SK-N-SH (cell line): ENCODE measurements around the gene RABGAP1L. TPM values are rescaled to one million over a fixed set of nuclear protein-coding genes. Genes with fewer than 3 reads are reported as not detected.

Experiments
- CTCF ChIA-PET: fragments of 300-600, 350-600 bp; formaldehyde crosslinking; extraction: SDS; loops from one replicate; lab custom pipeline; 2021; lab: Yijun Ruan, JAX
- POLR2A ChIA-PET: fragments of 350-600 bp; sonication (Branson Sonifier 250); formaldehyde crosslinking; extraction: SDS; loops from one replicate; lab custom pipeline; 2020; ENCODE audit warnings: antibody characterized with exemption, inconsistent platforms; lab: Yijun Ruan, JAX
- DNase-seq: peaks from one replicate; pipeline ENCODE4 v3.0.0; 2012
- H2AFZ ChIP-seq: fragments of 200-600 bp; sonication (generic); 2 replicates; pipeline ENCODE4 v1.8.1; 2016; ENCODE audit warnings: antibody characterized with exemption, mild to moderate bottlenecking, low read depth
- H3F3A ChIP-seq: fragments of 200-600 bp; sonication (generic); replicated peaks from 2 replicates; pipeline ENCODE3; 2016; ENCODE audit warnings: antibody characterized with exemption, mild to moderate bottlenecking; ENCODE audit not compliant: insufficient read depth
- H3K27ac ChIP-seq, 2 experiments: fragments of 200-500 bp in 1 of 2; fragments of 200-600 bp in 1 of 2; sonication (Bioruptor generic) in 1 of 2; sonication (generic), shearing (Covaris generic) in 1 of 2; 2 replicates each; pipeline versions ENCODE4 v1.5.1 to v1.6.1; 2014 to 2016; ENCODE audit warnings: low read depth in 2 of 2, inconsistent platforms in 1 of 2, low read length in 1 of 2, mild to moderate bottlenecking in 1 of 2, mixed read lengths in 1 of 2
- H3K27me3 ChIP-seq: fragments of 200-600 bp; sonication (generic), shearing (Covaris generic); 2 replicates; pipeline ENCODE4 v1.6.1; 2016; ENCODE audit warnings: mixed run types; ENCODE audit not compliant: insufficient read depth
- H3K36me3 ChIP-seq, 2 experiments: fragments of 200-500 bp in 1 of 2; fragments of 200-600 bp in 1 of 2; sonication (Bioruptor generic) in 1 of 2; sonication (generic) in 1 of 2; replicated peaks in 1 of 2; 2 replicates each; pipeline versions ENCODE3 to v1.5.1; 2014 to 2016; ENCODE audit warnings: low read length in 1 of 2, mild to moderate bottlenecking in 1 of 2; ENCODE audit not compliant: insufficient read depth in 2 of 2, control insufficient read depth in 1 of 2
- H3K4me1 ChIP-seq, 2 experiments: fragments of 200-500 bp in 1 of 2; fragments of 200-600 bp in 1 of 2; sonication (Bioruptor generic) in 1 of 2; sonication (generic), shearing (Covaris generic) in 1 of 2; 2 replicates each; pipeline versions ENCODE4 v1.5.1 to v1.6.1; 2014 to 2016; ENCODE audit warnings: low read depth in 1 of 2, low read length in 1 of 2, mixed run types in 1 of 2; ENCODE audit not compliant: insufficient read depth in 2 of 2, control insufficient read depth in 1 of 2
- H3K4me2 ChIP-seq: fragments of 200-600 bp; sonication (generic), shearing (Covaris generic); 2 replicates; pipeline ENCODE4 v1.6.1; 2017; ENCODE audit warnings: mixed run types
- H3K4me3 ChIP-seq, 2 experiments: fragments of 200-500 bp in 1 of 2; fragments of 200-600 bp in 1 of 2; sonication (Bioruptor generic) in 1 of 2; sonication (generic), shearing (Covaris generic) in 1 of 2; 2 replicates each; pipeline versions ENCODE4 v1.5.1 to v1.8.1; 2014 to 2016; ENCODE audit warnings: low read depth in 2 of 2, inconsistent platforms in 1 of 2, low read length in 1 of 2, mild to moderate bottlenecking in 1 of 2, mixed read lengths in 1 of 2, moderate library complexity in 1 of 2
- H3K79me2 ChIP-seq: fragments of 200-600 bp; sonication (generic); 2 replicates; pipeline ENCODE4 v1.8.1; 2017; ENCODE audit warnings: mild to moderate bottlenecking; ENCODE audit not compliant: insufficient read depth
- H3K9ac ChIP-seq: fragments of 200-600 bp; sonication (generic); 2 replicates; pipeline ENCODE4 v1.6.1; 2017; ENCODE audit warnings: mixed run types
- H3K9me2 ChIP-seq: fragments of 200-600 bp; sonication (generic); 2 replicates; pipeline ENCODE4 v1.6.1; 2017; ENCODE audit warnings: mixed run types
- H3K9me3 ChIP-seq: fragments of 200-600 bp; sonication (generic); 2 replicates; pipeline ENCODE4 v1.6.1; 2017; ENCODE audit warnings: mixed run types, mild to moderate bottlenecking, moderate library complexity
- H4K20me1 ChIP-seq: fragments of 200-600 bp; sonication (generic); 2 replicates; pipeline ENCODE4 v1.6.1; 2017; ENCODE audit warnings: mild to moderate bottlenecking, mixed run types; ENCODE audit not compliant: insufficient read depth
- EP300 ChIP-seq, 2 experiments: IDR thresholded peaks; 2 replicates each; pipeline versions ENCODE4 v1.4.0 to v1.6.1; 2012; ENCODE audit warnings: borderline replicate concordance in 1 of 2, low read depth in 1 of 2, low read length in 1 of 2
- FOXJ3 ChIP-seq: sonication (generic); formaldehyde crosslinking; IDR thresholded peaks from 2 replicates; pipeline ENCODE4 v1.5.1; 2020; ENCODE audit warnings: mild to moderate bottlenecking, missing genetic modification reagents
- GATA2 ChIP-seq: sonication (generic); formaldehyde crosslinking; IDR thresholded peaks from 2 replicates; pipeline ENCODE4 v1.5.0; 2020; ENCODE audit warnings: mild to moderate bottlenecking, missing genetic modification reagents
- MXI1 ChIP-seq: IDR thresholded peaks from 2 replicates; pipeline ENCODE4 v1.6.1; 2012; ENCODE audit warnings: mild to moderate bottlenecking, low read depth, low read length, improper control_type of control experiment
- NFIC ChIP-seq: IDR thresholded peaks from 2 replicates; pipeline ENCODE4 v1.4.0; 2012; ENCODE audit warnings: borderline replicate concordance
- NRF1 ChIP-seq: IDR thresholded peaks from 2 replicates; pipeline ENCODE4 v1.6.1; 2012; ENCODE audit warnings: low read depth, mild to moderate bottlenecking, low read length
- POLR2AphosphoS5 ChIP-seq: IDR thresholded peaks from 2 replicates; pipeline ENCODE4 v1.6.1; 2012; ENCODE audit warnings: low read depth, low read length
- RFX5 ChIP-seq: IDR thresholded peaks from 2 replicates; pipeline ENCODE4 v1.6.1; 2012; ENCODE audit warnings: mild to moderate bottlenecking, improper control_type of control experiment, low read length
- RXRA ChIP-seq: IDR thresholded peaks from 2 replicates; pipeline ENCODE4 v1.4.0; 2012; ENCODE audit warnings: low read depth, mild to moderate bottlenecking, borderline replicate concordance
- SMC3 ChIP-seq: IDR thresholded peaks from 2 replicates; pipeline ENCODE4 v1.6.1; 2012; ENCODE audit warnings: low read depth, low read length, improper control_type of control experiment
- TAF1 ChIP-seq: IDR thresholded peaks from 2 replicates; pipeline ENCODE4 v1.6.1; 2012; ENCODE audit warnings: low read depth, mild to moderate bottlenecking, low read length, moderate library complexity, borderline replicate concordance
- TCF12 ChIP-seq: IDR thresholded peaks from 2 replicates; pipeline ENCODE4 v1.4.0; 2012
- YY1 ChIP-seq: IDR thresholded peaks from 2 replicates; pipeline ENCODE4 v1.4.0; 2012; ENCODE audit warnings: low read depth, mild to moderate bottlenecking
- WGBS: methylation state at CpG from one replicate; pipeline ENCODE4 v1.1.6; 2017; ENCODE audit warnings: low lambda C conversion rate; 5-methylcytosine and 5-hydroxymethylcytosine counted together
- polyA plus RNA-seq, 3 experiments: library from polyadenylated mRNA; depleted of rRNA; stranded (reverse); fragments of >200 nt; gene quantifications; 2 replicates each; pipeline ENCODE4 v1.2.3, GENCODE V29; 2012
- TF ChIP-seq, protein P1 (sequence below): IDR thresholded peaks from 2 replicates; pipeline ENCODE4 v1.4.0; 2012; ENCODE audit warnings: low read depth, borderline replicate concordance
- TF ChIP-seq, protein P2 (sequence below): IDR thresholded peaks from 2 replicates; pipeline ENCODE4 v1.4.0; 2012; ENCODE audit warnings: low read depth, borderline replicate concordance
- TF ChIP-seq, protein P3 (sequence below): IDR thresholded peaks from 2 replicates; pipeline ENCODE4 v1.4.0; 2012; ENCODE audit warnings: low read depth
- TF ChIP-seq, protein P4 (sequence below): IDR thresholded peaks from 2 replicates; pipeline ENCODE4; 2012
- TF ChIP-seq, protein P5 (sequence below): fragments of 150-350 bp; IDR thresholded peaks from 2 replicates; pipeline ENCODE4 v1.6.1; 2016; ENCODE audit warnings: mild to moderate bottlenecking, low read depth, low read length
- TF ChIP-seq, protein P6 (sequence below): fragments of 200-600 bp; sonication (generic); IDR thresholded peaks from 2 replicates; pipeline ENCODE4 v1.6.1; 2017; ENCODE audit warnings: antibody characterized with exemption, mild to moderate bottlenecking, moderate library complexity

Gene RABGAP1L
- polyA plus RNA-seq, 1 of the 3 experiments (the other 2 are of a cell fraction) = 7.2 TPM

DNA sequence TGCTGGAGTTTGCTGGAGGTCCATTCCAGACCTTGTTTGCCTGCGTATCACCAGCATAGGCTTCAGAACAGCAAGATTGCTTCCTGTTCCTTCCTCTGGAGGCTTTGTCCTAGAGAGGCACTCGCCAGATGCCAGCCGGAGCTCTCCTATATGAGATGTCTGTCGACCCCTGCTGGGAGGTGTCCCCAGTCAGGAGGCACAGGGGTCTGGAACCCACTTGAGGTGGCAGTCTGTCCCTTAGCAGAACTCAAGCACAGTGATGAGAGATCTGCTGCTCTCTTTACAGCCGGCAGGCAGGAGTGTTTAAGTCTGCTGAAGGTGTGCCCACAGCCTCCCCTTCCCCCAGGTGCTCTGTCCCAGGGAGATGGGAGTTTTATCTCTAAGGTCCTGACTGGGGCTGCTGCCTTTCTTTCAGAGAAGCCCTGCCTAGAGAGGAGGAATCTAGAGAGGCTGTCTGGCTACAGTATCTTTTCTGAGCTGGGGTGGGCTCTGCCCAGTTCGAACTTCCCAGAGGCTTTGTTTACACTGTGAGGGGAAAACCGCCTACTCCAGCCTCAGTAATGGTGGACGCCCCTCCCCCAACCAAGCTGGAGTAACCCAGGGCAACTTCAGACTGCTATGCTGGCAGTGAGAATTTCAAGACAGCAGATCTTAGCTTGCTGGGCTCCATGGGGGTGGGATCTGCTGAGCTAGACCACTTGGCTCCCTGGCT lies 493.4 kb downstream of the RABGAP1L start:
- H3K4me1 ChIP-seq = no peaks in the 10 kb centered on the region
- no peak overlapping the region for H3K27ac ChIP-seq
- H3K4me3 ChIP-seq = no peak overlapping the region
- POLR2A ChIA-PET = no interaction called here
- H3K79me2 ChIP-seq = no peaks in the 10 kb centered on the region
- H3K27me3 ChIP-seq = no peaks in the 10 kb centered on the region
- TF ChIP-seq EP300 (IDR thresholded peaks at IDR 0.05; ENCODE audit: borderline replicate concordance in 1 of 2, low read depth in 1 of 2, low read length in 1 of 2) = no peak
- no peak for TF ChIP-seq RFX5
- TF ChIP-seq NRF1 = no peak
- no peak for TF ChIP-seq MXI1
- TF ChIP-seq, protein P1, sequence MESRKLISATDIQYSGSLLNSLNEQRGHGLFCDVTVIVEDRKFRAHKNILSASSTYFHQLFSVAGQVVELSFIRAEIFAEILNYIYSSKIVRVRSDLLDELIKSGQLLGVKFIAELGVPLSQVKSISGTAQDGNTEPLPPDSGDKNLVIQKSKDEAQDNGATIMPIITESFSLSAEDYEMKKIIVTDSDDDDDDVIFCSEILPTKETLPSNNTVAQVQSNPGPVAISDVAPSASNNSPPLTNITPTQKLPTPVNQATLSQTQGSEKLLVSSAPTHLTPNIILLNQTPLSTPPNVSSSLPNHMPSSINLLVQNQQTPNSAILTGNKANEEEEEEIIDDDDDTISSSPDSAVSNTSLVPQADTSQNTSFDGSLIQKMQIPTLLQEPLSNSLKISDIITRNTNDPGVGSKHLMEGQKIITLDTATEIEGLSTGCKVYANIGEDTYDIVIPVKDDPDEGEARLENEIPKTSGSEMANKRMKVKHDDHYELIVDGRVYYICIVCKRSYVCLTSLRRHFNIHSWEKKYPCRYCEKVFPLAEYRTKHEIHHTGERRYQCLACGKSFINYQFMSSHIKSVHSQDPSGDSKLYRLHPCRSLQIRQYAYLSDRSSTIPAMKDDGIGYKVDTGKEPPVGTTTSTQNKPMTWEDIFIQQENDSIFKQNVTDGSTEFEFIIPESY = no peak
- TF ChIP-seq, protein P2, sequence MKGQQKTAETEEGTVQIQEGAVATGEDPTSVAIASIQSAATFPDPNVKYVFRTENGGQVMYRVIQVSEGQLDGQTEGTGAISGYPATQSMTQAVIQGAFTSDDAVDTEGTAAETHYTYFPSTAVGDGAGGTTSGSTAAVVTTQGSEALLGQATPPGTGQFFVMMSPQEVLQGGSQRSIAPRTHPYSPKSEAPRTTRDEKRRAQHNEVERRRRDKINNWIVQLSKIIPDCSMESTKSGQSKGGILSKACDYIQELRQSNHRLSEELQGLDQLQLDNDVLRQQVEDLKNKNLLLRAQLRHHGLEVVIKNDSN = no peak
- TF ChIP-seq FOXJ3 (CRISPR knock-in tag) = no peak
- no peak for TF ChIP-seq TAF1
- TF ChIP-seq, protein P3, sequence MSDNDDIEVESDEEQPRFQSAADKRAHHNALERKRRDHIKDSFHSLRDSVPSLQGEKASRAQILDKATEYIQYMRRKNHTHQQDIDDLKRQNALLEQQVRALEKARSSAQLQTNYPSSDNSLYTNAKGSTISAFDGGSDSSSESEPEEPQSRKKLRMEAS = no peak
- no peak for TF ChIP-seq POLR2AphosphoS5
- CTCF ChIA-PET = no interaction called here
- no peak overlapping the region for H3K4me2 ChIP-seq
- H3K36me3 ChIP-seq = no peaks in the 10 kb centered on the region
- no peaks in the 10 kb centered on the region for H4K20me1 ChIP-seq
- no peak for DNase-seq
- 79% methylated on average over 4 of the region's 8 CpGs for WGBS
- H3K9me3 ChIP-seq = no peaks in the 10 kb centered on the region
- H3K9me2 ChIP-seq = no peaks in the 10 kb centered on the region
- no peak overlapping the region for H2AFZ ChIP-seq
- no peaks in the 10 kb centered on the region for H3F3A ChIP-seq
- H3K9ac ChIP-seq = no peak overlapping the region

DNA sequence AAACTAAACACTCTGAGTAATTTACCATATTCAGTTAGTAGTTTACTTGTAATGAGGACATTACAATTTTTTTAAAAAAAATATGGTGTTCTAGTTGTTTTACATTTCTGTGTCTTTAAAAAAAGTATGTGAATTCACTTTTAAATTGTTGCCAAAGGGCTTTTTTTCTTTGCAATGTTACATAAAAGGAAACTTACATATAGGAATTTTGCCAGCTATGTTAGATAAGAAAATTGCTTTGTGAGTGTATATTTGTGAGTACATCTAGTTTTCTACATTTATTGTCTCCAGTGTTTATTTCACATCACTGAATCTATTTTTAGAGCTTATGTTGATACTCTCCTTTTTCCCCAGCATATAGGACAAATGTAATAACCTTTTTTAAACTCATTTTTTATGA lies 495.2 kb downstream of the RABGAP1L start:
- Histone ChIP-seq H3K4me1 (no peaks in the 10 kb centered on the region; a peak in 1 of 4 replicates), H3K9ac (no peak overlapping the region), H2AFZ (no peak overlapping the region), H3K36me3 (no peaks in the 10 kb centered on the region), H3K4me3 (no peak overlapping the region), H4K20me1 (no peaks in the 10 kb centered on the region), H3K9me3 (no peaks in the 10 kb centered on the region), H3K9me2 (no peaks in the 10 kb centered on the region), H3K27ac (no peak overlapping the region), H3F3A (no peaks in the 10 kb centered on the region), H3K4me2 (no peak overlapping the region), H3K27me3 (no peaks in the 10 kb centered on the region), H3K79me2 (no peaks in the 10 kb centered on the region)
- ChIA-PET POLR2A (no interaction called here), CTCF (no interaction called here)
- DNase-seq = no peak
- TF ChIP-seq, protein P4, sequence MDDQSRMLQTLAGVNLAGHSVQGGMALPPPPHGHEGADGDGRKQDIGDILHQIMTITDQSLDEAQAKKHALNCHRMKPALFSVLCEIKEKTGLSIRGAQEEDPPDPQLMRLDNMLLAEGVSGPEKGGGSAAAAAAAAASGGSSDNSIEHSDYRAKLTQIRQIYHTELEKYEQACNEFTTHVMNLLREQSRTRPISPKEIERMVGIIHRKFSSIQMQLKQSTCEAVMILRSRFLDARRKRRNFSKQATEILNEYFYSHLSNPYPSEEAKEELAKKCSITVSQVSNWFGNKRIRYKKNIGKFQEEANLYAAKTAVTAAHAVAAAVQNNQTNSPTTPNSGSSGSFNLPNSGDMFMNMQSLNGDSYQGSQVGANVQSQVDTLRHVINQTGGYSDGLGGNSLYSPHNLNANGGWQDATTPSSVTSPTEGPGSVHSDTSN = no peak
- TF ChIP-seq, protein P5, sequence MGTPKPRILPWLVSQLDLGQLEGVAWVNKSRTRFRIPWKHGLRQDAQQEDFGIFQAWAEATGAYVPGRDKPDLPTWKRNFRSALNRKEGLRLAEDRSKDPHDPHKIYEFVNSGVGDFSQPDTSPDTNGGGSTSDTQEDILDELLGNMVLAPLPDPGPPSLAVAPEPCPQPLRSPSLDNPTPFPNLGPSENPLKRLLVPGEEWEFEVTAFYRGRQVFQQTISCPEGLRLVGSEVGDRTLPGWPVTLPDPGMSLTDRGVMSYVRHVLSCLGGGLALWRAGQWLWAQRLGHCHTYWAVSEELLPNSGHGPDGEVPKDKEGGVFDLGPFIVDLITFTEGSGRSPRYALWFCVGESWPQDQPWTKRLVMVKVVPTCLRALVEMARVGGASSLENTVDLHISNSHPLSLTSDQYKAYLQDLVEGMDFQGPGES = no peak
- TF ChIP-seq, protein P6, sequence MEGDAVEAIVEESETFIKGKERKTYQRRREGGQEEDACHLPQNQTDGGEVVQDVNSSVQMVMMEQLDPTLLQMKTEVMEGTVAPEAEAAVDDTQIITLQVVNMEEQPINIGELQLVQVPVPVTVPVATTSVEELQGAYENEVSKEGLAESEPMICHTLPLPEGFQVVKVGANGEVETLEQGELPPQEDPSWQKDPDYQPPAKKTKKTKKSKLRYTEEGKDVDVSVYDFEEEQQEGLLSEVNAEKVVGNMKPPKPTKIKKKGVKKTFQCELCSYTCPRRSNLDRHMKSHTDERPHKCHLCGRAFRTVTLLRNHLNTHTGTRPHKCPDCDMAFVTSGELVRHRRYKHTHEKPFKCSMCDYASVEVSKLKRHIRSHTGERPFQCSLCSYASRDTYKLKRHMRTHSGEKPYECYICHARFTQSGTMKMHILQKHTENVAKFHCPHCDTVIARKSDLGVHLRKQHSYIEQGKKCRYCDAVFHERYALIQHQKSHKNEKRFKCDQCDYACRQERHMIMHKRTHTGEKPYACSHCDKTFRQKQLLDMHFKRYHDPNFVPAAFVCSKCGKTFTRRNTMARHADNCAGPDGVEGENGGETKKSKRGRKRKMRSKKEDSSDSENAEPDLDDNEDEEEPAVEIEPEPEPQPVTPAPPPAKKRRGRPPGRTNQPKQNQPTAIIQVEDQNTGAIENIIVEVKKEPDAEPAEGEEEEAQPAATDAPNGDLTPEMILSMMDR = no peak
- TF ChIP-seq YY1 (no peak), NFIC (no peak), TCF12 (no peak), RXRA (no peak), SMC3 (no peak), FOXJ3 (CRISPR knock-in tag) (no peak), POLR2AphosphoS5 (no peak), GATA2 (CRISPR knock-in tag) (no peak)
- TF ChIP-seq, protein P2 = no peak
- TF ChIP-seq, protein P3 = no peak
